ENCODE data around the gene FHIT.

Gene FHIT

GRCh38 chr3:59709702-59710553, 1541.3 kb downstream of the FHIT start:
- DNase-seq (ENCODE audit: low read depth in 1 of 2, low spot score in 1 of 2) = no peak

- DNase-seq (ENCODE audit: low read depth in 1 of 2, low spot score in 1 of 2) = no peak
Measured at GRCh38 chr3:59708202-59708601, 1543.0 kb downstream of the FHIT start.

- no peak for DNase-seq (ENCODE audit: low read depth in 1 of 2, low spot score in 1 of 2)
Measured at GRCh38 chr3:59704292-59704691, 1547.0 kb downstream of the FHIT start.

- no peak for DNase-seq (ENCODE audit: low read depth in 1 of 2, low spot score in 1 of 2)
Measured at GRCh38 chr3:59699648-59700320, 1551.5 kb downstream of the FHIT start.

All from activated T-helper 1 cell treated with anti-CD3 and anti-CD28 coated beads, Interleukin-2, amount 50 U/mL, for 16 hours (primary cell).